Bronchial epithelial cell (primary cell): ENCODE measurements around the gene S1PR5. TPM values are rescaled to one million over a fixed set of nuclear protein-coding genes. Genes with fewer than 3 reads are reported as not detected.
A peak's percentile ranks its signal among the peaks of the same experiment; 100 is the strongest.

Source experiments
- DNase-seq: peaks from one replicate; pipeline ENCODE4 v3.0.0-alpha.2; 2010; ENCODE audit warnings: low read depth
- FAIRE-seq: peaks from 2 replicates; lab custom pipeline; 2011; peaks lifted over from hg19 to GRCh38; lab: Jason Lieb, UNC
- H3K27me3 ChIP-seq: 2 replicates; pipeline ENCODE4 v1.5.1; 2011; ENCODE audit warnings: low read length; ENCODE audit not compliant: control insufficient read depth, insufficient read depth
- H3K36me3 ChIP-seq: 2 replicates; pipeline ENCODE4 v1.5.1; 2011; ENCODE audit warnings: low read length; ENCODE audit not compliant: control insufficient read depth, insufficient read depth
- H3K4me3 ChIP-seq: 2 replicates; pipeline ENCODE4 v1.5.1; 2011; ENCODE audit warnings: mild to moderate bottlenecking, low read depth, low read length, control low read depth
- total RNA-seq: library from RNA; depleted of rRNA; stranded (reverse); fragments of >200 nt; gene quantifications from 2 replicates; pipeline ENCODE4 v1.2.1, GENCODE V29; 2014
- TF ChIP-seq, protein P1 (sequence below): IDR thresholded peaks from 2 replicates; pipeline ENCODE4 v1.5.1; 2011; ENCODE audit warnings: mild to moderate bottlenecking, moderate library complexity, low read length, control low read depth, inconsistent platforms; ENCODE audit not compliant: insufficient read depth, severe bottlenecking

S1PR5 gene, protein sequence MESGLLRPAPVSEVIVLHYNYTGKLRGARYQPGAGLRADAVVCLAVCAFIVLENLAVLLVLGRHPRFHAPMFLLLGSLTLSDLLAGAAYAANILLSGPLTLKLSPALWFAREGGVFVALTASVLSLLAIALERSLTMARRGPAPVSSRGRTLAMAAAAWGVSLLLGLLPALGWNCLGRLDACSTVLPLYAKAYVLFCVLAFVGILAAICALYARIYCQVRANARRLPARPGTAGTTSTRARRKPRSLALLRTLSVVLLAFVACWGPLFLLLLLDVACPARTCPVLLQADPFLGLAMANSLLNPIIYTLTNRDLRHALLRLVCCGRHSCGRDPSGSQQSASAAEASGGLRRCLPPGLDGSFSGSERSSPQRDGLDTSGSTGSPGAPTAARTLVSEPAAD
- total RNA-seq = 6.6 and 7.8 TPM in 2 replicates

DNA sequence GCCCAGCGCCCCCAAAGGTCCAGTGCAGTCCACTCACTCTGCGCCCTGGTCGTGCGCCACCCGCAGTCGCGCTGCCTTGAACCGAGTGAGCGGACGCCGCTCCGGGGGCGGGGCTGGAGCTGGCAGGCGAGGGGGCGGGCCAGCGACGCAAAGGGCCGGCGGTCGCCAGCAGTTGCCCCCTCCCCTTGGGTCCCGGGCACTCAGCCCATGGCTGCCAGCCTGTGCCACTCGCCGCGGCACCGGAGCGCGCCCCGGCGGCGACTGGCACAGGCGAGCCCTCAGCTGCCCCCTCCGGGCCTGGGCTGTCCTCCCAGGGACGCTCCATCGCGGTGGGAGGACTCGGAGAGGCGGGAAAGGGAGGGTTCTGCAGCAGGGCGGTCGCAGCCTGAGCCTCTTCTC is at the start of gene S1PR5:
S1PR5 (minus strand) TSS at position 87 of the 399 bp plus-strand sequence. CDS start 2,436 bp downstream, outside the sequence.
- peak within 1 kb of the TSS; percentile 77 for H3K4me3 ChIP-seq
- H3K27me3 ChIP-seq = no peaks in the 10 kb centered on the region
- FAIRE-seq = no peak
- H3K36me3 ChIP-seq = peaks cover 10% of the 10 kb centered on the region
- TF ChIP-seq, protein P1, sequence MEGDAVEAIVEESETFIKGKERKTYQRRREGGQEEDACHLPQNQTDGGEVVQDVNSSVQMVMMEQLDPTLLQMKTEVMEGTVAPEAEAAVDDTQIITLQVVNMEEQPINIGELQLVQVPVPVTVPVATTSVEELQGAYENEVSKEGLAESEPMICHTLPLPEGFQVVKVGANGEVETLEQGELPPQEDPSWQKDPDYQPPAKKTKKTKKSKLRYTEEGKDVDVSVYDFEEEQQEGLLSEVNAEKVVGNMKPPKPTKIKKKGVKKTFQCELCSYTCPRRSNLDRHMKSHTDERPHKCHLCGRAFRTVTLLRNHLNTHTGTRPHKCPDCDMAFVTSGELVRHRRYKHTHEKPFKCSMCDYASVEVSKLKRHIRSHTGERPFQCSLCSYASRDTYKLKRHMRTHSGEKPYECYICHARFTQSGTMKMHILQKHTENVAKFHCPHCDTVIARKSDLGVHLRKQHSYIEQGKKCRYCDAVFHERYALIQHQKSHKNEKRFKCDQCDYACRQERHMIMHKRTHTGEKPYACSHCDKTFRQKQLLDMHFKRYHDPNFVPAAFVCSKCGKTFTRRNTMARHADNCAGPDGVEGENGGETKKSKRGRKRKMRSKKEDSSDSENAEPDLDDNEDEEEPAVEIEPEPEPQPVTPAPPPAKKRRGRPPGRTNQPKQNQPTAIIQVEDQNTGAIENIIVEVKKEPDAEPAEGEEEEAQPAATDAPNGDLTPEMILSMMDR = peak; percentile 6
- no peak for DNase-seq

DNA sequence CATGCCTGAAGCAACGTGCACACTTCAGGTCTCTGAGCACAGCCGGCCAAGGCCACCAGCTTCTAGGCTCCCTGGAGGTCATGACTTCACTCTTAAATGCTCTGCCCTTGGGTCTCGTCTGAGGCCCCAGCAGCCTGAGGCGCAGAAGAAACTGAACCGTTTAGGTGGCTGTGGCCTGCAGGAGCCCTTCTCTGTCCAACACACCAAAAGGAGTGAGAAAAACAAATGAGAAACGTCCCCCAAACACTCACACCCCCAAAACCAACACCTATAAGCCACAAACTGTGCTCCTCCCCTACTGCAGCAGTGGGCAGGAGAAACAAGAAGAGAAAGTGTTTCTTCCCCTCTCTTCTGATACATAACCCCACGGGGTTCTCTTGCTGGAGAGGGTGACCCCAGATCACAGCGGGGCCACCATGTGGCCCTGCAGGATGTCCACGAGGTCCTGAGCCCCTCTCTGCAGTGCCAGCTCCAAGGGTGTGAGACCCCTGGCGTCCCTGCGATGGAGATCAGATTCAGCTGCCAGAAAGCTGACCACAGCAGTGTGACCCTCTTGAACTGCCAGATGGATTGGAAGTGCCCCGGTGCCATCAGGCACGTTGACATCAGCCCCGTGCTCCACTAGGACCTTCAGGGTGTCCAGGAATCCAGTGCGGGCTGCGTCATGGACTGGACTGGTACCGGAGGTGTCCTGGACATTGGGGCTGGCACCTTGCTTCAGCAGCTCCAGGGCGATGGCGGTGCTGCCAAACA is 49.6 kb upstream of the S1PR5 start:
- no peak for DNase-seq
- H3K27me3 ChIP-seq = no peaks in the 10 kb centered on the region
- FAIRE-seq = no peak
- no peak overlapping the region for H3K4me3 ChIP-seq
- peaks cover 6% of the 10 kb centered on the region for H3K36me3 ChIP-seq
- TF ChIP-seq, protein P1 = no peak

DNA sequence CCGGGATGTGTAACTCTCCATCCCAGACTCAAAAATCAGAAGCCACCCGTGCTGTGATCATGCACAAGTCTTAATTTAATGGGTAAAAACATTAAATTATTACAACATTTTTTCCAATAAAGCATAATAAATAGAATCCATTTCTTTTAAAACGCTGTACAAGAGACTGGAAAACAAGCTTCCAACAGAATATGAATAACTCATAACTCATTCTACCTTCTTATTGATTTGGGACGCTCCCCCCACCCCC is 49.1 kb upstream of the S1PR5 start:
- Histone ChIP-seq H3K27me3 (no peaks in the 10 kb centered on the region), H3K4me3 (peak overlapping the region; percentile 99), H3K36me3 (peaks cover 6% of the 10 kb centered on the region)
- no peak for FAIRE-seq
- DNase-seq = no peak
- TF ChIP-seq, protein P1 = no peak

DNA sequence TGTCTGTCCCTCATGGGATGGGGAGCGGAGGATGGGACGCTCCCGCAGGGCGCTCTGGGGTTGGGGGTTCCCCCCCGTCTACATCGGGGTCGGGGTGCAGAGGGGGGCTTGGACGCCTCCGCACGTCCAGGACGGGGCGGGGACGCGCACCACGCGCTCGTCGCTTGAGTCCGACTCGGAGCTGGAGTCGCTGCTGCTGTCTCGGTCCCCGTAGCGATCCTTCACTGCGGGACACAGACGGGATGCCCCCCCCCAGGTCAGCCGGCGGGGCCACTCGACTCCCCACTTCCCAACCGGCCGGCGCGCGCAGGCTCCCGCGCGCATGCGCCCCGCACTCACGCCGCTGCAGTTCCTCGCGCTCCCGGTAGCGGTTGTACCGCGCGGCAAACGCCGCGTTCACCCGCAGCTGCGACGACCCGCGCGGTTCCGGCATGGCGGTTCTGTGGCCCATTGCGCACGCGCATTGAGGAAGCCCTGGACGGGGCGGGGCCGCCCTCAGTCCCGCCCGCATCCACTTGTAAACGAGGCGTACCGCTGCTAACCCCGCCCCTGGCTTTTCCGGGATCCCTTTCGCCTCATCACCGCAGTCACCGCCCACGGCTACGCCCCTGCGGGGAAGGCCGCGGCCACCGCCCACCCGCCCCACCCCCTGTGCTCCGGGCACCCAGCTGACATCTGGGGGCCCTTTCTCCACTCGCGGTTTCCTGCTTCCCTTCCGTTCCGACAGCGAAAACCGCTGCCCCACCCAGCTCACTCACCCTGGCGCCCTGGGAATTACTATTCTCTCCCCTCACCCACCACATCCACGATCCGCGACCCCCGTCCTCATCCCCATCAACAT is 48.5 kb upstream of the S1PR5 start, which contains the start of gene KRI1:
KRI1 (minus strand) TSS at position 444 of the 841 bp plus-strand sequence; CDS start at position 433, 11 bp downstream.
- H3K4me3 ChIP-seq = peak within 1 kb of the TSS; percentile 99
- peaks cover 9% of the 10 kb centered on the region for H3K36me3 ChIP-seq
- DNase-seq (peak; percentile 91), FAIRE-seq (no peak)
- H3K27me3 ChIP-seq = no peaks in the 10 kb centered on the region
- TF ChIP-seq, protein P1 = peak; percentile 51

DNA sequence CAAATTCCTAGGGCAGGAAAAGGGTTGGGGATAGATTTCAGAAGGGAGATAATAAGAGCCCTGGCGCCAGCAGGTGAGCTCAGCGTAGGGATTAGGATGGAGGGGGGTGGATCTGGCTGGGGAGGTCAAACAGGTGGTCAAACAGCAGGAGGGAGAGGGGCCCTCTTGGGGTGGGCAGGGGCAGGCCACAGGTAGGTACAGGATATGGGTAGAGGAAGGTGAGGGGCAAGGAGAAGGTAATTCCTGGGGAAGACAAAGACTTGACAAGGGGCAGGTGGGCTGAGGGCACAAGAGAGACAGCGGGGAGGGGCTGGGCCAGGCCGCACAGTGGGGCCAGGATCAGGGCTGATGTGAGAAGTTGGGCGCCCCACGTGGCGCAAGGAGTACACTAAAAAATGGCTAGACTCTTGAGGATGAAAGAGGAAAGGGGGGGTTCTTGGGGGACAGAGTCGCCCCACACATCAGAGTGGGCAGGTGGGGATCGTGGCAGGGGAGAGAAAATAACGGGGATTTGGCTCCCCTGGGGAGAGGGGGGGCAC is 47.9 kb upstream of the S1PR5 start:
- Histone ChIP-seq H3K4me3 (peak overlapping the region; percentile 99), H3K27me3 (no peaks in the 10 kb centered on the region), H3K36me3 (peaks cover 13% of the 10 kb centered on the region)
- TF ChIP-seq, protein P1 = peak; percentile 53
- DNase-seq (no peak), FAIRE-seq (no peak)
